Gastrocnemius medialis (tissue), 4 donors: ENCODE results near the gene CD2AP. TPM values are rescaled to one million over a fixed set of nuclear protein-coding genes. Genes with fewer than 3 reads are reported as not detected.

Experiments
- ATAC-seq, 2 donors: fragments of 150-250 bp; one replicate each; pipeline ENCODE4 v1.9.1; 2016
- DNase-seq, 2 donors: peaks; one replicate each; pipeline ENCODE4 v3.0.0-alpha.2; 2019
- H3K27ac ChIP-seq, 4 donors: fragments of 200-600 bp; sonication (generic); 1 replicate in 1 of 4; 2 replicates in 3 of 4; pipeline ENCODE4 v1.5.1; 2016 to 2018; ENCODE audit warnings: mild to moderate bottlenecking in 2 of 4, moderate library complexity in 1 of 4
- H3K27me3 ChIP-seq, 3 donors: fragments of 200-600 bp; sonication (generic) in 2 of 3; 1 replicate in 1 of 3; 2 replicates in 2 of 3; pipeline versions ENCODE4 v1.5.1 to v1.6.0; 2016 to 2019; ENCODE audit warnings: mild to moderate bottlenecking in 1 of 3, moderate library complexity in 1 of 3
- H3K36me3 ChIP-seq, 2 donors: fragments of 200-600 bp; sonication (generic) in 1 of 2; one replicate each; pipeline ENCODE4 v1.5.1; 2017 to 2018
- H3K4me1 ChIP-seq, 2 donors: fragments of 200-600 bp; sonication (generic) in 1 of 2; one replicate each; pipeline ENCODE4 v1.5.1; 2016 to 2017; ENCODE audit warnings: mild to moderate bottlenecking in 2 of 2
- H3K4me3 ChIP-seq, 4 donors: fragments of 200-600 bp; sonication (generic) in 3 of 4; 1 replicate in 1 of 4; 2 replicates in 3 of 4; pipeline ENCODE4 v1.5.1; 2016 to 2019; ENCODE audit warnings: mild to moderate bottlenecking in 2 of 4
- H3K9me3 ChIP-seq, 3 donors: fragments of 200-600 bp; sonication (generic) in 2 of 3; 1 replicate in 1 of 3; 2 replicates in 2 of 3; pipeline ENCODE4 v1.5.1; 2016 to 2019
- POLR2A ChIP-seq, 2 donors: fragments of 450-650 bp; IDR thresholded peaks; one replicate each; pipeline ENCODE4 v1.6.1; 2017; ENCODE audit warnings: antibody characterized with exemption in 2 of 2, mild to moderate bottlenecking in 2 of 2, moderate library complexity in 2 of 2
- in situ Hi-C, 4 donors: fragments of 200-750 bp; cut with MboI; loops; one replicate each; pipeline versions ENCODE4 v1.15.0 to v1.8.0; 2017; ENCODE audit warnings: low sequenced_read_pairs in 4 of 4
- intact Hi-C: fragments of 100-400 bp; cut with DNase I; formaldehyde crosslinking; loops from one replicate; pipeline ENCODE4 v1.15.1; 2023; ENCODE audit warnings: low total_unique reads
- total RNA-seq, 4 donors: library from RNA; depleted of rRNA; stranded (reverse); fragments of >200 nt; gene quantifications; one replicate each; pipeline versions ENCODE4 v1.1.0 to v1.2.3, GENCODE V29; 2016
- TF ChIP-seq, protein P1 (sequence below), 5 experiments: fragments of 450-650 bp in 3 of 5; fragments of 200-600 bp in 2 of 5; sonication (generic) in 2 of 5; IDR thresholded peaks in 4 of 5; conservative IDR thresholded peaks in 1 of 5; 1 replicate in 4 of 5; 2 replicates in 1 of 5; pipeline ENCODE4 v1.5.1; 2016 to 2019; ENCODE audit warnings: antibody characterized with exemption in 5 of 5, mild to moderate bottlenecking in 3 of 5, moderate library complexity in 3 of 5

CD2AP gene
- total RNA-seq, 4 donors from 2014 or later = 6.9 to 14.1 (median 8.6) TPM

DNA sequence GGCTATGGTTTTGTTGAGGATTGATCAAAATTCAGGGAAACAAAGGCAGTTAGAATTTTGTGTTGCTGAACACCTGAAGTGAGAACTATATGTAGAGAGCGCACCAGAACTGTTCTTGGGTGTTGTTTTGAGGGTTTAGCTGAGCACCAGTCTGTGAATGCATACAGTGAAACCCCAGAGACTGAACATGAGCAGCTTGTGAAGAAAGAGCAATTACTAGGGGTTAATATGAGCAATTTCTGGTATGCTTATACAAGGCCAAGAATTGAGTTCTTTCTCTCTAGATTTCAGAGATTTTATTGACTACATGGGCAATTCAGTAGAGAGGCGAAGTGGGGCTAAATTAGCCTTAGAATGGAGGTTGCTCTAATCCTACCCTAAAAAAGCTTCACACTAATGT lies 93.9 kb downstream of the CD2AP start:
- ATAC-seq (no peak), DNase-seq (no peak)
- TF ChIP-seq, protein P1, sequence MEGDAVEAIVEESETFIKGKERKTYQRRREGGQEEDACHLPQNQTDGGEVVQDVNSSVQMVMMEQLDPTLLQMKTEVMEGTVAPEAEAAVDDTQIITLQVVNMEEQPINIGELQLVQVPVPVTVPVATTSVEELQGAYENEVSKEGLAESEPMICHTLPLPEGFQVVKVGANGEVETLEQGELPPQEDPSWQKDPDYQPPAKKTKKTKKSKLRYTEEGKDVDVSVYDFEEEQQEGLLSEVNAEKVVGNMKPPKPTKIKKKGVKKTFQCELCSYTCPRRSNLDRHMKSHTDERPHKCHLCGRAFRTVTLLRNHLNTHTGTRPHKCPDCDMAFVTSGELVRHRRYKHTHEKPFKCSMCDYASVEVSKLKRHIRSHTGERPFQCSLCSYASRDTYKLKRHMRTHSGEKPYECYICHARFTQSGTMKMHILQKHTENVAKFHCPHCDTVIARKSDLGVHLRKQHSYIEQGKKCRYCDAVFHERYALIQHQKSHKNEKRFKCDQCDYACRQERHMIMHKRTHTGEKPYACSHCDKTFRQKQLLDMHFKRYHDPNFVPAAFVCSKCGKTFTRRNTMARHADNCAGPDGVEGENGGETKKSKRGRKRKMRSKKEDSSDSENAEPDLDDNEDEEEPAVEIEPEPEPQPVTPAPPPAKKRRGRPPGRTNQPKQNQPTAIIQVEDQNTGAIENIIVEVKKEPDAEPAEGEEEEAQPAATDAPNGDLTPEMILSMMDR (IDR thresholded peaks at IDR 0.05 in 4 of 5, conservative IDR thresholded peaks at IDR 0.05 in 1 of 5) = no peak
- TF ChIP-seq POLR2A (IDR thresholded peaks at IDR 0.05) = no peak
- Histone ChIP-seq H3K4me3 (no peak overlapping the region), H3K27ac (no peak overlapping the region), H3K9me3 (no peaks in the 10 kb centered on the region), H3K27me3 (no peaks in the 10 kb centered on the region), H3K36me3 (no peaks in the 10 kb centered on the region), H3K4me1 (peaks cover 0 to 7% of the 10 kb centered on the region in 2 donors)
- intact Hi-C loops (no loop called here), in situ Hi-C loops (no loop called here)

DNA sequence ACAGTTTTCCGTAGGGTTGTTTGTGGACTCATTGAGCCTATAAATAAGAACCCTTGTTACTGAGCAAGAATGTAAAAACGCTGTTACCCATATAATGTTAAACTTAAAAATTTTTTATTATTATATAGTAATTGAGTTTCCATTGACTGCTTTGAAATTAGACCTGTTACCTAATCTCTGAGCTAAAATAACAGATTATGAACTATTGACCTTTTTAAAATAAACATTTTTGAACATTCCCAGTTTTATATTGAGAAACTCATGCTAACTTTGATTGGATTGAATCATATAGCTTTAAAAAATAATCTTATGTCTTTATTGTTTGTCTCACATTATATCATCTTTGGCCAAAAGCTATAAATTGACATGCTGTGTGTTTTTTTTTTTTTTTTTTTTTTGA lies 95.5 kb downstream of the CD2AP start:
- DNase-seq = no peak
- no peaks in the 10 kb centered on the region for H3K9me3 ChIP-seq
- ATAC-seq = no peak
- H3K36me3 ChIP-seq = peaks cover 0 to 9% of the 10 kb centered on the region in 2 donors
- TF ChIP-seq, protein P1 (IDR thresholded peaks at IDR 0.05 in 4 of 5, conservative IDR thresholded peaks at IDR 0.05 in 1 of 5) = no peak
- TF ChIP-seq POLR2A (IDR thresholded peaks at IDR 0.05) = no peak
- in situ Hi-C loops (no loop called here), intact Hi-C loops (no loop called here)
- no peaks in the 10 kb centered on the region for H3K27me3 ChIP-seq
- H3K4me3 ChIP-seq = no peak overlapping the region
- H3K4me1 ChIP-seq = peaks cover 0 to 7% of the 10 kb centered on the region in 2 donors
- no peak overlapping the region for H3K27ac ChIP-seq

DNA sequence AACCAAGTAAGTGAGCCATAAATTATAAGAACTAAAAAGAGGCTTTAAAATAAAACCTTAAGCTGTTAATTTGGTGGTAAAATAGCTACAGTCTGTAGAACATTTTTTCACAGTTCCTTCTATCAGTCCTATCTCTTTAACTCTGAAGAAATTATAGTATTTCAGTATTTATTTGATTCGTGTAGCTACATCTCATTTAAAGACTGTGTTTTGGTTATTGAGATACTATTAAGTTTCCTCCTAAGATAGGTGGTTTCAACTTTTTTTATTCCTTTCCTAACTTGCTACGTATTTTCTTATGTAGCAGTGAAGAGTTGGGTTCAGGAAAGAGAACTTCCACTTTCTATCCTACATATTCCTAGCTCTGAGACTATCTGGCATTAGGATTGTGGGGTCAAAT lies 97.2 kb downstream of the CD2AP start:
- intact Hi-C loops = no loop called here
- H3K9me3 ChIP-seq = no peaks in the 10 kb centered on the region
- no peak for ATAC-seq
- H3K36me3 ChIP-seq = peaks cover 0 to 23% of the 10 kb centered on the region in 2 donors
- H3K4me1 ChIP-seq = no peaks in the 10 kb centered on the region
- TF ChIP-seq, protein P1 (IDR thresholded peaks at IDR 0.05 in 4 of 5, conservative IDR thresholded peaks at IDR 0.05 in 1 of 5) = no peak
- no peak for TF ChIP-seq POLR2A (IDR thresholded peaks at IDR 0.05)
- H3K27me3 ChIP-seq = no peaks in the 10 kb centered on the region
- no peak overlapping the region for H3K4me3 ChIP-seq
- no peak for DNase-seq
- H3K27ac ChIP-seq = no peak overlapping the region
- in situ Hi-C loops = loop anchor here in 1 of 4 donors (25.0 kb wide), 1 partner anchor 162 kb away; no protein-coding TSS in a partner anchor

DNA sequence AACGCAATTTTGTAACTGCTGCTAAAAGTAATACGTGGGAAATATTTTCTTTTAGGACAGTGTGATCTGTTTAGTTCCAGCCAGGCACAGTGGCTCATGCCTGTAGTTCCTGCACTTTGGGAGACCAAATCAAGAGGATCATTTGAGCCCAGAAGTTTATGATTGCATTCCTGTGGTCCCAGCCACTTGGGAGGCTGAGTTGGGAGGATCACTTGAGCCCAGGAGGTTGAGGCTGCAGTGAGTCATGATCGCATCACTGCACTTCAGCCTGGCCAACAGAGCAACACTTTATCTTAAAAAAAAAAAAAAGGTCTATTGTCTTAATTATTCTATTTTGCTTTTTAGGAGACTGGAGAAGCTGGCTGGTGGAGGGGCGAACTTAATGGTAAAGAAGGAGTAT lies 101.5 kb downstream of the CD2AP start:
- Histone ChIP-seq H3K4me1 (no peaks in the 10 kb centered on the region), H3K36me3 (peaks cover 0 to 42% of the 10 kb centered on the region in 2 donors), H3K4me3 (no peak overlapping the region), H3K27me3 (no peaks in the 10 kb centered on the region), H3K9me3 (no peaks in the 10 kb centered on the region), H3K27ac (no peak overlapping the region)
- intact Hi-C loops = no loop called here
- TF ChIP-seq, protein P1 (IDR thresholded peaks at IDR 0.05 in 4 of 5, conservative IDR thresholded peaks at IDR 0.05 in 1 of 5) = no peak
- TF ChIP-seq POLR2A (IDR thresholded peaks at IDR 0.05) = no peak
- DNase-seq (no peak), ATAC-seq (no peak)
- in situ Hi-C loops = loop anchor here in 1 of 4 donors (25.0 kb wide), 1 partner anchor 167 kb away; no protein-coding TSS in a partner anchor

DNA sequence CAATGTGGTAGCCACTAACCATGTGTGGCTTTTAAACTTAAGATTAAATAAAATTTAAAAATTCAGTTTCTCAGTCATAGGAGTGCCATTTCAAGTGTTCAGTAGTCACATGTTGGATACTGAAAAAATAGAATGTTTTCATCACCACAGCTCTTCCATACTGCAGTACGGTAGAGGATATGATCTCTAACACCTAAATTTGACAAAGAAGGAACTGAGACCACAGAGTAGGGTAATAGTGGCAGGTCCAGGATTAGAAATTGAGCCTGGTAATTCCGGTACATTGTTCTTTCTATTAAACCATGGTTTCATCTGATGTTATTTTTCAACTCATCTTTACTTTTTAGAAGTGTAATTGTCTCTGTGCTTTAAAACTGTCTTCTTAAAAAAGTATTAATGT lies 104.0 kb downstream of the CD2AP start:
- in situ Hi-C loops = loop anchor here in 1 of 4 donors (25.0 kb wide), 1 partner anchor 169 kb away; no protein-coding TSS in a partner anchor
- H3K4me1 ChIP-seq = no peaks in the 10 kb centered on the region
- no peak overlapping the region for H3K27ac ChIP-seq
- H3K36me3 ChIP-seq = peaks cover 0 to 42% of the 10 kb centered on the region in 2 donors
- H3K9me3 ChIP-seq = no peaks in the 10 kb centered on the region
- DNase-seq (no peak), ATAC-seq (no peak)
- H3K27me3 ChIP-seq = no peaks in the 10 kb centered on the region
- intact Hi-C loops = no loop called here
- TF ChIP-seq POLR2A (IDR thresholded peaks at IDR 0.05) = no peak
- TF ChIP-seq, protein P1 (IDR thresholded peaks at IDR 0.05 in 4 of 5, conservative IDR thresholded peaks at IDR 0.05 in 1 of 5) = no peak
- H3K4me3 ChIP-seq = no peak overlapping the region
